ENCODE data around the gene STAT1. TPM values are rescaled to one million over a fixed set of nuclear protein-coding genes. Genes with fewer than 3 reads are reported as not detected.

Gene STAT1
- total and polyA plus RNA-seq, 8 donors: 8.2 to 51.8 (median 24.4) TPM

DNA sequence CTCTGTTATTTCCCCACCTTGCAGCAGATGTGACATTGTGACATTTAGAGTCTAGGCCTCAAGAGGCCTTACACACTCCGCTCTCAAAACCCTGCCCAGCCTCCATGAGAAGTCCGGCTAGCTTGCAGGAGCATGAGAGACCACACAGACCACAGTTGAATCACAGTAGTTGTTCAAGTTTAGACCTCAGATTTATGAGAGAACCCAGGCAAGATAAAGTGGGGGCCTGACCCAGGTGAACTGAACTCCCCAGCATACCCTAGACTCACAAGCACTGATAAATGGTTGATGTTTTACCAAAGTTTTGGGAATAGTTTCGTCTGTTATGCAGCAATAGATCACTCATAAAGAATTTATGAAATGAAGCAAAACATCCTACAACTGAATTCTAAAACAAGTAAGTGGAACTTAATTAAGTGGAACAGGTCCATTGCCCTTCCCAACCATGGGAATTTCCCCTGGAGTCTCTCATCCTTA lies 4.7 kb upstream of the STAT1 start:
- FAIRE-seq (no peak), DNase-seq (no peak), ATAC-seq (no peak)
- H3K4me1 ChIP-seq: peaks cover 0 to 21% (median 7%) of the 10 kb centered on the region in 3 donors
- no peaks in the 10 kb centered on the region for H3K9me3 ChIP-seq
- no peak overlapping the region for H3K4me3 ChIP-seq
- intact Hi-C loops (cut with DNase I): loop anchor here in 1 of 3 donors (10.0 kb wide), 1 partner anchor 164 kb away; no protein-coding TSS in a partner anchor
- peak overlapping the region in 2 of 4 donors; percentile 6 to 35 for H3K27ac ChIP-seq
- TF ChIP-seq, protein P1, sequence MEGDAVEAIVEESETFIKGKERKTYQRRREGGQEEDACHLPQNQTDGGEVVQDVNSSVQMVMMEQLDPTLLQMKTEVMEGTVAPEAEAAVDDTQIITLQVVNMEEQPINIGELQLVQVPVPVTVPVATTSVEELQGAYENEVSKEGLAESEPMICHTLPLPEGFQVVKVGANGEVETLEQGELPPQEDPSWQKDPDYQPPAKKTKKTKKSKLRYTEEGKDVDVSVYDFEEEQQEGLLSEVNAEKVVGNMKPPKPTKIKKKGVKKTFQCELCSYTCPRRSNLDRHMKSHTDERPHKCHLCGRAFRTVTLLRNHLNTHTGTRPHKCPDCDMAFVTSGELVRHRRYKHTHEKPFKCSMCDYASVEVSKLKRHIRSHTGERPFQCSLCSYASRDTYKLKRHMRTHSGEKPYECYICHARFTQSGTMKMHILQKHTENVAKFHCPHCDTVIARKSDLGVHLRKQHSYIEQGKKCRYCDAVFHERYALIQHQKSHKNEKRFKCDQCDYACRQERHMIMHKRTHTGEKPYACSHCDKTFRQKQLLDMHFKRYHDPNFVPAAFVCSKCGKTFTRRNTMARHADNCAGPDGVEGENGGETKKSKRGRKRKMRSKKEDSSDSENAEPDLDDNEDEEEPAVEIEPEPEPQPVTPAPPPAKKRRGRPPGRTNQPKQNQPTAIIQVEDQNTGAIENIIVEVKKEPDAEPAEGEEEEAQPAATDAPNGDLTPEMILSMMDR (IDR thresholded peaks at IDR 0.05): no peak
- no peaks in the 10 kb centered on the region for H3K36me3 ChIP-seq
- H3K27me3 ChIP-seq: no peaks in the 10 kb centered on the region
- 61 to 63% methylated on average over 3 of the region's 3 CpGs for WGBS, 2 donors

DNA sequence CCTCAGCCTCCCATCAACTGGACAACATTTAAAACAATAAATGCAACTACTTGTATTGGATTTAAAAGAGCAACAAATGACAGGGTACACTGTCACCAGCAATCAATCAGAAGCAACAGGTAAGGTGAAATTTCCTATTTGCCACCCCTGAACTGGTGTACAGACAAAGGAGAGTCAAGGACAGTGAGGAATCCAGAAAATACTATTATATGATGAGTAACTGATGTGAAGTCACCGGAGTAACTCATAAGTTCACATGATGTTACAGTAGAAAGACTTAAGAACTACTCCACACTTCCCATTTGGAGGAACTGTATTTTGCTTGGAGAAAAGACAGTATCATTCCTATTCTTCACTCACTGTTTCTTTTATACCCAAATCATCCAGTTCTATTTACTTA lies 4.1 kb upstream of the STAT1 start:
- Histone ChIP-seq H3K4me1 (peaks cover under 1 to 23% (median 7%) of the 10 kb centered on the region in 3 donors), H3K27ac (peak overlapping the region in 1 of 4 donors; percentile 35), H3K36me3 (no peaks in the 10 kb centered on the region), H3K4me3 (no peak overlapping the region), H3K9me3 (no peaks in the 10 kb centered on the region), H3K27me3 (no peaks in the 10 kb centered on the region)
- ATAC-seq (no peak), FAIRE-seq (no peak), DNase-seq (no peak)
- TF ChIP-seq, protein P1 (IDR thresholded peaks at IDR 0.05): no peak
- intact Hi-C loops (cut with DNase I): loop anchor here in 1 of 3 donors (10.0 kb wide), 1 partner anchor 163 kb away; no protein-coding TSS in a partner anchor
- 73 to 81% methylated on average over 1 of the region's 1 CpG for WGBS, 2 donors

DNA sequence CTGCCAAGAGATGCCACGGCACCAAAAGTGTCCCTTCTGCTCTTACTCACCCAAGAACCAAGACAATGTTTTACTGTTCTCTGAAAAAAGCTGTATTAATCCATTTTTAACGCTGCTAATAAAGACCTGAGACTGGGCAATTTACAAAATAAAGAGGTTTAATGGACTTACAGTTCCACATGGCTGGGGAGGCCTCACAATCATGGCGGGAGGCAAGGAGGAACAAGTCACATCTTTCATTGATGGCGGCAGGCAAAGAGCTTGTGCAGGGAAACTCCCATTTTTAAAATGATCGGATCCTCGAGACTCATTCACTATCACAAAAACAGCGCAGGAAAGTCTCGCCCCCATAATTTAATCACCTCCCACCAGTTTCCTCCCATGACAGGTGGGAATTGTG lies 1.9 kb upstream of the STAT1 start:
- Histone ChIP-seq H3K36me3 (no peaks in the 10 kb centered on the region), H3K4me1 (peaks cover 6 to 28% (median 11%) of the 10 kb centered on the region in 3 donors), H3K27ac (no peak overlapping the region), H3K9me3 (no peaks in the 10 kb centered on the region), H3K27me3 (no peaks in the 10 kb centered on the region), H3K4me3 (no peak overlapping the region)
- ATAC-seq (no peak), FAIRE-seq (no peak), DNase-seq (no peak)
- TF ChIP-seq, protein P1 (IDR thresholded peaks at IDR 0.05): no peak
- WGBS, 2 donors: 82 to 89% methylated on average over 8 of the region's 8 CpGs
- intact Hi-C loops (cut with DNase I): loop anchor here in 1 of 3 donors (10.0 kb wide), 1 partner anchor 161 kb away; no protein-coding TSS in a partner anchor

DNA sequence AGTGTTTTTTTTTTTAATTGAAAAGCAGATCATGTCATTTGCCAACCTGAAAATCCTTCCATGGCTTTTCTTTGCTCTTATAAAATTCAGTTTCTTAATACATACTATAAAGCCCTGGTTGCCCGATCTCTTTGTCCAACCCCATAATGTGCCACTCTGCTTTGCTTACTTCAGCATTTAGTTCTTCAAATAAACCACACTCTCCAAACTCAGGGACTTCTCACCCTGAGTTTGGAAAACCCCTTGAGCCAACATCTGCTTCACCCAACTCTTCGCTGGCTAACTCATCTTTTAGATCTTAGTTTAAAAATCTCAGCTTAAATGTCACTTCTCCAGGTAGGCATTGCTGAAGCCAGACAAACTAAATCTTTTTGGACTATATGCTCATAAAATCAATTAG lies 1.3 kb upstream of the STAT1 start:
- FAIRE-seq: no peak
- TF ChIP-seq, protein P1 (IDR thresholded peaks at IDR 0.05): no peak
- 93 to 95% methylated on average over 2 of the region's 2 CpGs for WGBS, 2 donors

DNA sequence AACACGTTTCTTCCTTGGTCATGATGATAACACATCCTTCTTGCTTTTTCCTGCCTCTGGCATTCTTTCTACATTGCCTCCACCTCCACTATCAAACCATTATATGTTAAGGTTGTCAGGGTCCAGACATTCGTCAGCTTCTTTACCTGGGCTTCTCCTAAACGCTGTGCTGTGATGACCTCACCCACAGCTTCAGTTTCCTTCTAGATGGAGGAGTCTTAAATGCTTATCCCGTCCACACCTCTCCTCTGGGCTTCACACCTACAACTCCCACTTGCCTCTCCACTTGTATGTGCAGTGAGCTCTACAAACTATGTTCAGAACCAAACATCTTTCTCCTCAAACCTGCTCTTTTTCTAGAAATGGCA lies 666 bp upstream of the STAT1 start:
- TF ChIP-seq, protein P1 (IDR thresholded peaks at IDR 0.05): no peak
- peak overlapping the region; percentile 63 to 95 (median 90) for H3K27ac ChIP-seq
- H3K36me3 ChIP-seq: no peaks in the 10 kb centered on the region
- H3K9me3 ChIP-seq: no peaks in the 10 kb centered on the region
- ATAC-seq (no peak), DNase-seq (no peak), FAIRE-seq (no peak)
- 32 to 33% methylated on average over 4 of the region's 4 CpGs for WGBS, 2 donors
- H3K4me1 ChIP-seq: peaks cover 6 to 27% (median 8%) of the 10 kb centered on the region in 3 donors
- intact Hi-C loops (cut with DNase I): loop anchor here in 1 of 3 donors (10.0 kb wide), 1 partner anchor 160 kb away; no protein-coding TSS in a partner anchor
- H3K4me3 ChIP-seq: peak overlapping the region; percentile 85 to 94 (median 88)
- H3K27me3 ChIP-seq: no peaks in the 10 kb centered on the region

More for the DNA sequence above, 1.3 kb upstream of the STAT1 start:
- H3K4me1 ChIP-seq: peaks cover 6 to 28% (median 11%) of the 10 kb centered on the region in 3 donors
- DNase-seq (no peak), ATAC-seq (no peak)
- no peaks in the 10 kb centered on the region for H3K27me3 ChIP-seq
- H3K36me3 ChIP-seq: no peaks in the 10 kb centered on the region
- H3K4me3 ChIP-seq: no peak overlapping the region
- H3K9me3 ChIP-seq: no peaks in the 10 kb centered on the region
- no peak overlapping the region for H3K27ac ChIP-seq
- intact Hi-C loops (cut with DNase I): loop anchor here in 1 of 3 donors (10.0 kb wide), 1 partner anchor 160 kb away; no protein-coding TSS in a partner anchor

Measured in pancreas (tissue), 10 donors.